Central memory CD8-positive, alpha-beta T cell (primary cell): ENCODE measurements around the gene PAPOLG.
"Not testable (repeated sequence)": the region's sequence is repeated elsewhere in the genome, so short reads cannot be mapped to it uniquely, and the experiment has no call there.

Source experiments
- ATAC-seq: fragments of 150-1000 bp; cut with Tn5 transposase; replicated peaks from 2 replicates; pipeline ENCODE4 v1.10.0; 2022; ENCODE audit warnings: mild to moderate bottlenecking, moderate FRiP score, moderate number of reproducible peaks; ENCODE audit not compliant: poor library complexity, severe bottlenecking; ENCODE audit errors: extremely low read depth
- DNase-seq, 2 donors: peaks; one replicate each; pipeline ENCODE4 v3.0.0; 2021; ENCODE audit warnings: low spot score in 2 of 2
- H3K27ac Mint-ChIP-seq: one replicate; pipeline ENCODE4 v1.8.0; 2022; ENCODE audit warnings: low read depth, mild to moderate bottlenecking, moderate library complexity, mixed read lengths
- H3K27me3 Mint-ChIP-seq: one replicate; pipeline ENCODE4 v1.8.0; 2022; ENCODE audit warnings: mixed read lengths
- H3K36me3 Mint-ChIP-seq: one replicate; pipeline ENCODE4 v1.8.0; 2022; ENCODE audit warnings: mild to moderate bottlenecking, moderate library complexity, mixed read lengths; ENCODE audit not compliant: insufficient read depth
- H3K4me1 Mint-ChIP-seq: one replicate; pipeline ENCODE4 v1.8.0; 2022; ENCODE audit warnings: mixed read lengths
- H3K4me3 Mint-ChIP-seq: one replicate; pipeline ENCODE4 v1.8.0; 2022; ENCODE audit warnings: mild to moderate bottlenecking, moderate library complexity, mixed read lengths
- H3K9me3 Mint-ChIP-seq: one replicate; pipeline ENCODE4 v1.8.0; 2022; ENCODE audit warnings: mixed read lengths

The PAPOLG gene

DNA sequence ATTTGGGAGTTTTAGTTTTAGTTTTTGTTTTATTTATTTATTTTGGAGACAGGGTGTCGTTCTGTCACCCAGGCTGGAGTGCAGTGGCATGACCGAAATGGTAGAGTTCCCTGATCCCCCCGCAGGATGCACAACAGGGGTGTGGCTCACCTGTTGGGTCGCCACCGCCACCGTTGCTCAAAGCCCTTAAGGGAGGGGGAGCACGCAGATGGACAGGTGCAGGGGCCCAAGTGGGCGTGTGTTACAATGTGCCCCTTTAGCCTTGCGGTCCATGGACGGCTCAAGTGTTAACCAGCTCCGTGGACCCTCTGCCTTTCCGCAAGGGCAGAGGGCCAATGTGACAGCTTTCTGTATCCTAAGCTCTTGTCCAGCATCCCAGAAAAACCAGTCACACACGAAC lies 63.9 kb downstream of the PAPOLG start:
- Mint-ChIP-seq H3K27ac (peak overlapping the region; percentile 91), H3K9me3 (no peaks in the 10 kb centered on the region), H3K36me3 (peaks cover 12% of the 10 kb centered on the region), H3K27me3 (no peaks in the 10 kb centered on the region), H3K4me1 (peaks cover 43% of the 10 kb centered on the region), H3K4me3 (peak overlapping the region; percentile 68)
- DNase-seq (no peak), ATAC-seq (no peak)

DNA sequence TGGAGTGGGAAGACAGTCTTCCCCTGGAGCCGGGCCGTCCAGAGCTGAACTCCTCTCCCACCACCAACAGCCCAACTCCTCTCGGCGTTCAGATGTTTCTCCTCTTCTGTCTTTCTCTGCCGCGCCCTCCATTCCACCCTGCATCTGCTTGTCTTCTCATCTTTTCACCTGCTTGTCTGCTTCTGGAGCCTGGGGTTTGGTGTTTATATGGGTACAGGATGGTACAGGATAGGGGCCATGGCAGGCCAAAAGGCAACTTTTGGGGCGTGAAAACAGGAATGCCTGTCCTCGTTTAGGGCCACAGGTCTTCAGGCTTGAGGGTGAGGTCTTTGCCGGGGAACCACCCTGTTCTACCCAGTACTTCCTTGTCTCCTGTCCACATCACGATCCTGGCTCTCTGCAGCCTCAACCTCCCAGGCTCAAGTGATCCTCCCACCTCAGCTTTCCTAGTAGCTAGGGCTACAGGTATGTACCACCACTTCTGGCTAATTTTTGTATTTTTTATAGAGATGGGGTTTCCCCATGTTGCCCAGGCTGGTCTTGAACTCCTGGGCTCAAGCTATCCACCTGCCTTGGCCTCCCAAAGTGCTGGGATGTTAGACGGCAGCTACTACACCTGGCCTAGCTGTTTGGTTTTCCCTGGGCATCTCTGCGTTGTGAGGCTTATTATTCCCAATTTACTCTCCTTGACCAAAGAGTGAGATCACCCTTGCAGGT lies 64.5 kb downstream of the PAPOLG start:
- Mint-ChIP-seq H3K36me3 (peaks cover 12% of the 10 kb centered on the region), H3K27ac (peak overlapping the region; percentile 91), H3K27me3 (no peaks in the 10 kb centered on the region), H3K4me3 (peak overlapping the region; percentile 68), H3K9me3 (no peaks in the 10 kb centered on the region), H3K4me1 (peaks cover 43% of the 10 kb centered on the region)
- DNase-seq (no peak), ATAC-seq (no peak)

DNA sequence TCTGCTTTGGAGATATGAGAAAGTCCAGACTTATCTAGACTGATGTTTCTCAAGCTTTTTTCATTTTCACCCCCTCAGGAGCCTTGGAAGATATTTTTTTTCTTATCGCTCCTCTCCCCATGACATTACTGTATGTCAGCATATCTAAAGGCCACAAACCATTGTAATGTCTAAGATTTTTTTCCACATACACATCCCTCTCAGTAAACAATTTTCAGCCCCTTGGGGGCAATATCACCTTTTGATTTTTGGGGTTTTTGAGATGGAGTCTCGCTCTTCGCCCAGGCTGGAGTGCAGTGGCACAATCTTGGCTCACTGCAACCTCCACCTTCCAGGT lies 65.0 kb downstream of the PAPOLG start:
- no peak for ATAC-seq
- Mint-ChIP-seq H3K27me3 (no peaks in the 10 kb centered on the region), H3K4me3 (peak overlapping the region; percentile 68), H3K4me1 (peaks cover 43% of the 10 kb centered on the region), H3K9me3 (no peaks in the 10 kb centered on the region), H3K36me3 (peaks cover 12% of the 10 kb centered on the region), H3K27ac (peak overlapping the region; percentile 91)
- no peak for DNase-seq

DNA sequence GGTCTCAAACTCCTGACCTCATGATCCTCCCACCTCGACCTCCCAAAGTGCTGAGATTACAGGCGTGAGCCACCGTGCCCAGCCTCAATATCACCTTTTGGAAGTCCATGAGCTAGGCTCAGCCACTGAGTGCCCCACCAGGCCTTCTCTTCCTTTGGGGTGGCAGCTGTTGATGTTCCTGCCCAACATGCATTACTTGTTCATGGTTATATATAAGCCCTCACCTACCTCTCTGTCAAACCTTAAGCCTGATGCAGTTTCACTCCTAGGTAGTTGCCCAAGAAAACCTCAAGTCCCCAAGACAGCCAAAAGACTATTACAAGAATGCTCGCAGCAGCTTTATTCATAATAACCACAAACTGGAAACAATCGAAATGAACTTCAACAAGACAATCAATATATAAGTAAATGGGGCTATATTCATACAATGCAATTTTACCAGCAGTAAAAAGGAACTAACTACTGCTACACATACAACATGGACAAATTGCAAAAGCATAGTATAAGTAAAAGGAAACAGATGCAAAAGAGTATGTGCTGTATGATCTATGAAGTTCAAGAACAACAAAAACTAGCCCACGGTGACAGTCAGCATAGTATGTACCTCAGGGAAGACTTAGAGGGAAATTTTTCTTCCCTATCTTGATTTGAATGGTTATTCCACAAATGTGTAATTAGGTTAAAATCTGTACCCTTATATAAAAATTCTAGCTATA lies 65.7 kb downstream of the PAPOLG start:
- H3K9me3 Mint-ChIP-seq = no peaks in the 10 kb centered on the region
- H3K27me3 Mint-ChIP-seq = no peaks in the 10 kb centered on the region
- H3K27ac Mint-ChIP-seq = peak overlapping the region; percentile 91
- peaks cover 44% of the 10 kb centered on the region for H3K4me1 Mint-ChIP-seq
- H3K36me3 Mint-ChIP-seq = peaks cover 12% of the 10 kb centered on the region
- H3K4me3 Mint-ChIP-seq = peak overlapping the region; percentile 68
- DNase-seq (no peak), ATAC-seq (no peak)

DNA sequence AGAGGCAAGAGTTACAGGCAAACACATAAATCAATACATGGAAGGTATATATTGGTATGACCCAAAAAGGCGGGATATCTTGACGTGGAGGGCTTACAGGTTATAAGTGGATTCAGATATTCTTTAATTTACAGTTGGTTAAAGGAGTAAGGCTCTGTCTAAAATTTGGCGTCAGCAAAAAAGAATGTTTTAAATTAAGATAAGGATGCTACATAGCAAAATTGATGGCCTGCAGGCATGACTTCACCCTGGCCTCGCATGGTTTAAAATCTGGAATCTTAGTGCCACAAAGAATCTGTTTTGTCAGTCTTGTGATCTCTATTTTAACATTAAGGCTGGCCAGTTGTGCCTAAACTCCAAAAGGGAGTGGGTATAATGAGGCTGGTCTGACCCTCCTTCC lies 66.9 kb downstream of the PAPOLG start:
- H3K9me3 Mint-ChIP-seq = no peaks in the 10 kb centered on the region
- peaks cover 46% of the 10 kb centered on the region for H3K4me1 Mint-ChIP-seq
- H3K27ac Mint-ChIP-seq = no peak overlapping the region
- H3K4me3 Mint-ChIP-seq = no peak overlapping the region
- ATAC-seq (no peak), DNase-seq (no peak)
- peaks cover 12% of the 10 kb centered on the region for H3K36me3 Mint-ChIP-seq
- H3K27me3 Mint-ChIP-seq = no peaks in the 10 kb centered on the region

DNA sequence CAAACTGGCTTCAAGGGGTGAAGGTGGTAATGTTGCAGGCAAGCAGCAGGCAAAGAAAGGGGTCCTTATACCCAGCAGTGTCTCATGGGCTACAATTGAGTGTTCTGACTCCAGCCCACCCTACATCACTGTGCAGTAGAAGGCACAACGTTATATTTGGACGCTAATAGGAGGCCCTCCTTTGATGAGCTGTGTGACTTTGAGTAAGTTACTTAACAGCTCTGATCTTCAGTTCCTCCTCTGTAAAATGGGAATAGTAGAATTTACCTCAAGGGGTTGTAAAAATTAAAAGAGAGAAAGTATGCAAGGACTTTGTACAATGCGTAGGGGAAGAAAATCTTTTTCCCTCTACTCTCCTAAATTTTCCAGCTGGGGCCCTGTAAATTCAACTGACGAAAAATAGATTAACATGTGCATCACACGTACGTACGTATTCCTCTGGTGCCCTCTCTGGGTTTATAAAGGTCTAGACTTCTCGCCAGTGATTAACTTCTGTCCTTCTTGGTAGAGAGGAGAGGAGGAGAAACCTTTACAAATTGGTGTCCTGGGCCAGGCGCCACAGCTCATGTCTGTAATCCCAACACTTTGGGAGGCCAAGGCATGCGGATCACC lies 67.7 kb downstream of the PAPOLG start:
- no peak overlapping the region for H3K27ac Mint-ChIP-seq
- H3K27me3 Mint-ChIP-seq = no peaks in the 10 kb centered on the region
- no peak for DNase-seq
- no peak for ATAC-seq
- no peaks in the 10 kb centered on the region for H3K9me3 Mint-ChIP-seq
- no peak overlapping the region for H3K4me3 Mint-ChIP-seq
- peaks cover 10% of the 10 kb centered on the region for H3K36me3 Mint-ChIP-seq
- H3K4me1 Mint-ChIP-seq = peaks cover 38% of the 10 kb centered on the region

DNA sequence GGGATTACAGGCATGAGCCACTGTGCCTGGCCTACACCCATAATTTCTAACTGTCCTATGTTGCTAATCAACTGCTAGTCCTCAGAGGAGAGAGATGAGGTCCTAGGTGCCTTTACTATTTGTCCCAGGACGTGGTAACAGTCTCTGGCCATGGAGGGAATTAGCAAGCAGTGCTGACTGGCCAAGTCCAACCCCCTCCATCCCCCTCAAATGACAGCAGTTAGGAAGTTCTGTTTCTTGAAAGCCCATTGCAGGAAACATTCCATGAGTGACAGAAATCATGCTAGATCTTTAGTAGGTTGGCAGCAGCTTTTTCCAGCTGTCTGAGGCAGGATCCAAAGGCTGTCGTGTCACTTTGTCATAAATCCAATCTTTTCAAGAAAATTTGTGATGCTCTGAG lies 69.6 kb downstream of the PAPOLG start:
- Mint-ChIP-seq H3K27ac (no peak overlapping the region), H3K9me3 (no peaks in the 10 kb centered on the region), H3K4me3 (no peak overlapping the region), H3K4me1 (peaks cover 19% of the 10 kb centered on the region), H3K36me3 (no peaks in the 10 kb centered on the region), H3K27me3 (peaks cover 13% of the 10 kb centered on the region)
- no peak for ATAC-seq
- DNase-seq = no peak

DNA sequence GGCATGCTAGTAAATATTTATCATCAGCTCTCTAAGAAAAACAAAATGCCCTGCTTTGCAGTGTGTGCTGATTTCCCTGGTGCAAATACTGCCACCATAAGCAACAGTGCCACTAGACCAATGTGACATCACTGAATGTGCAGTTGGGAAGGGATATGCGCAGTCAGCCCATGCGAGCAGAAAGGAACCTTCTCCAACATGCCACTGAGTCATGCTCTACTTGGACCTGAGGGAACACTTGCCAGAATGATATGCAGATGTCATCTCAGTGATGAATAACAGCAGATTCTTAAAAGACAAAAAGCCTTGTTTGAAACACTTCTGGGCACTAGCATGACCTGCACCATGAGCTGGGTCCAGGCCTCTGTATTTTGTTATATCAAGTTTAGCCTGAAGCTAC lies 70.0 kb downstream of the PAPOLG start:
- Mint-ChIP-seq H3K4me1 (peaks cover 15% of the 10 kb centered on the region), H3K36me3 (no peaks in the 10 kb centered on the region), H3K27me3 (peaks cover 16% of the 10 kb centered on the region), H3K4me3 (no peak overlapping the region), H3K9me3 (no peaks in the 10 kb centered on the region), H3K27ac (no peak overlapping the region)
- DNase-seq = no peak
- no peak for ATAC-seq

DNA sequence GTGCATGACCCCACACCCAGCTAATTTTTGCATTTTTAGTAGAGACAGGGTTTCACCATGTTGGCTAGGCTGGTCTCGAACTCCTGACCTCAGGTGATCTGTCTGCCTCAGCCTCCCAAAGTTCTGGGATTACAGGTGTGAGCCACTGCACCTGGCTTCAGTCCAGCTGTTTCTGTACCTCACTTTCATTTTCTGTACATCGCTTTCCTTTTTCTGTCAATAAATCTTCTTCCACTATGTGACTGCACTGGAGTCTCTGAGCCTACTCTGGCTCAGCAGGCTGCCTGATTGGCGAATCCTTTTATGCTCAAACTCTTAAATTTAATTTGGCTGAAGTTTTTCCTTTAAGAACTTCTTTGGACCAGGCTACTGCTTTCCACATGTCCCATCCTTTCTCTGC lies 70.8 kb downstream of the PAPOLG start:
- not testable (repeated sequence) for DNase-seq, H3K36me3 Mint-ChIP-seq, ATAC-seq, H3K4me1 Mint-ChIP-seq, H3K4me3 Mint-ChIP-seq, H3K9me3 Mint-ChIP-seq
- Mint-ChIP-seq H3K27ac (peak overlapping the region; percentile 12), H3K27me3 (peaks cover 16% of the 10 kb centered on the region)

DNA sequence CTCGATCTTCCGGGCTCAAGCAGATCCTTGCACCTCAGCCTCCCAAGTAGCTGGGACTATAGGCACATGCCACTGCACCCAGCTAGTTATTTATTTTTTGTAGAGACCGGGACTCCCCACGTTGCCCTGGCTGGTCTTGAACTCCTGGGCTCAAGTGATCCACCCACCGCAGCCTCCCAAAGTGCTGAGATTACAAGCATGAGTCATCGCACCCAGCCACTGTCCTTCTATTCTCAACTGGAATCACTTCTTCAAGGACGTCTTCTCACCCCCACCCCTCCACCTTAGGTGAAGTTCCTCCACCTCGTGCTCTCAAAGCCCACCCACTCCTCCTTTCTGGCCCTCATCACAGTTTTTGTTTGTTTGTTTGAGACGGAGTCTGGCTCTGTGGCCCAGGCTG lies 71.3 kb downstream of the PAPOLG start:
- DNase-seq (no peak), ATAC-seq (no peak)
- Mint-ChIP-seq H3K27me3 (peaks cover 16% of the 10 kb centered on the region), H3K9me3 (no peaks in the 10 kb centered on the region), H3K4me3 (no peak overlapping the region), H3K36me3 (peaks cover 2% of the 10 kb centered on the region), H3K4me1 (peaks cover 8% of the 10 kb centered on the region), H3K27ac (no peak overlapping the region)

DNA sequence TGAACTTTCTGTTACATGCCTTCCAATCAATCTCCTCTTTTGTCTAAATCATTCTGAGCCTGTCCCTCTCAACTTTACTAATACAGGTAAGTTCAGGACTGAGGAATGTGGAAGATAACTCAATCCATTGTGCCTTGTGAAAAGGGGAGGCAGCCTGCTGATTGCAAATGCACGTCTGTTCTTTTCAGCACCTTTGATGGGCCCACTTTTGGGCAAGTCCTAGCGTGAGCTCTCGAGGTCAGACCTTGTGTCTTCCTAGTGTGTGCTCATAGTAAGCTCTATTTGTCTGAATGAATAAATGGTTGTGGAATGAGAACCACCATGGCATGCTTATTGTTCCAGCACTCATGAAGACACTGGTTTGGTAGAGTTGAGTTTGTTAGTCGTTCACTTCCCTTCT lies 74.9 kb downstream of the PAPOLG start:
- Mint-ChIP-seq H3K4me1 (peaks cover 8% of the 10 kb centered on the region), H3K27ac (no peak overlapping the region), H3K9me3 (no peaks in the 10 kb centered on the region), H3K4me3 (no peak overlapping the region), H3K27me3 (peaks cover 46% of the 10 kb centered on the region), H3K36me3 (peaks cover 2% of the 10 kb centered on the region)
- ATAC-seq (no peak), DNase-seq (no peak)

DNA sequence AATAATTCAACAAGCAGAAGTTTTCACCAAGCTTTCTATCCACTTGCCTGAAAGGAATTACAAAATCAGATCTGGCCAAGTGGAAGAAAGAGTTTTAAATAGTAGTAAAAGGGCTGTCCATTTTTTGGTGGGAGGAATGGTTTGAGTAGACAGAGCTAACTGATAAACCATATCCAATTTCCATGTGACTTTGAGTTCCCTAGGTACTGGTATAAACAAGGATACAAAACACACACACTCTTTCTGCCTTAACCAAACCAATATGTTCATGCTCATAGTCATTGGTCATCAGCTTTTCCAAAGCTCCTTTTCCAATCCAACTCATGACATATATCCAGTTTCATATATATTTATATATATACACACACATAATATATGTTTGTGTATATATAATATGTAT lies 75.9 kb downstream of the PAPOLG start:
- Mint-ChIP-seq H3K27me3 (peaks cover 46% of the 10 kb centered on the region), H3K27ac (no peak overlapping the region), H3K4me1 (peaks cover 5% of the 10 kb centered on the region), H3K9me3 (no peaks in the 10 kb centered on the region), H3K36me3 (peaks cover 2% of the 10 kb centered on the region), H3K4me3 (no peak overlapping the region)
- DNase-seq = no peak
- no peak for ATAC-seq

DNA sequence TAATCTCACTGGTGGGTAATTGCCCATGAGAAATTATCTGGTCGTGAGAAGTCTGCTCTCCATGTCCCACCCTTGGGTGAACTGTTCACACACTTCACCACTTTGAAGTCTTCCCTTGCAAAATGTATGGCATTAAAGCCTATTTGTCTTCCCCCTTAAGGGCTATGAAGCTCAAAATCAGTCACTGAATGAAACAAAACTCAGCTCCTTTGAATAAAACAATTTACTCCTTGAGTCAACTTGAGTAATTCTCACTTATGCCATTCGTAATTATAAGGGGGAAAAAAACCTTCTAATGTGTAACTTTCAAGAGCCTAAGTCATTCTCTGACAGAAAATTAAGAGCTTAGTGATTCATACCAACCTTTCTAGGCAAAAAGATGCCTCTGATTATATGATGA lies 76.6 kb downstream of the PAPOLG start:
- peaks cover 46% of the 10 kb centered on the region for H3K27me3 Mint-ChIP-seq
- no peak overlapping the region for H3K27ac Mint-ChIP-seq
- no peak for DNase-seq
- no peak overlapping the region for H3K4me3 Mint-ChIP-seq
- no peaks in the 10 kb centered on the region for H3K9me3 Mint-ChIP-seq
- peaks cover 2% of the 10 kb centered on the region for H3K36me3 Mint-ChIP-seq
- H3K4me1 Mint-ChIP-seq = no peaks in the 10 kb centered on the region
- ATAC-seq = no peak
